DLD1 (cell line): ENCODE measurements around the gene ERBB4.

ENCODE experiments used
- in situ Hi-C: cut with HindIII; loops from 2 replicates; pipeline ENCODE4 v1.10.0; 2017; ENCODE audit warnings: low sequenced_read_pairs

The ERBB4 gene

DNA sequence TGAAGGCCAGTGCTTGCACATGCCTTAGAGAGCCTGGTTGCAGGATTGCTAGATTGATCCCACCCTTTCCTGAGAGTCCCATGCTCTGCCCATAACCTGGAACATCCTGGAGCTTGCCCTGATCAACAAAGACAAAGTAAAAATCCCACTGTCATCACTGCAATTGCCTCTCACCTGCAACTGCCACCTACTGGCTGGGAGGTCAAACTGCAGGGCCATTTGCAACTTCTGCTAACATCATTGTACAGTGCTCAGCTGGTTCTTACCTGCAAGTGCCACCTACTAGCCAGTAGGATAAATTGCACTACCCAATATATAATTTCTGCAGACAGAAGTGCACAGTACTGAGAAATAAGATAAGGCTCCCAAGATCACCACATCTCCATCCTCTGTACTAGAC lies 1034.7 kb downstream of the ERBB4 start:
- in situ Hi-C loops = no loop called here

DNA sequence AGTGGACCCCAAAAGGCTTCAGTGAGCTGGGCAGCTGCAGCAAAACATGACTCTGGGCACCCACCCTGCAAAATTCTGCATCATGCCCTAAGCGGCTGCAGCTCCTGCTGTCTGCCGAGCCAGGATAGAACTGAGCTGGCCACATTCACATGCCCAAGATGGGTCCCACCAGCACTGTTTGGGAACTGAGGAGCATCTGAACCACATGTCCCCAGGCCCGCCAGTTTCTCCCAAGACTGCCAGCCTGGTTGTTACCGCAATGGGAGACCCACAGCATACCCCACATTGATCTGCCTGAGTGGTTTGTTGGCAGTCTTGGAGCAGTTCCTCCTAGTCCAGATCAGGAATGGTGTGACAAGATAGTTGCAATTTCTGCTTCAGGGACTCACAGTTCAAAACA lies 1035.4 kb downstream of the ERBB4 start:
- in situ Hi-C loops = no loop called here

DNA sequence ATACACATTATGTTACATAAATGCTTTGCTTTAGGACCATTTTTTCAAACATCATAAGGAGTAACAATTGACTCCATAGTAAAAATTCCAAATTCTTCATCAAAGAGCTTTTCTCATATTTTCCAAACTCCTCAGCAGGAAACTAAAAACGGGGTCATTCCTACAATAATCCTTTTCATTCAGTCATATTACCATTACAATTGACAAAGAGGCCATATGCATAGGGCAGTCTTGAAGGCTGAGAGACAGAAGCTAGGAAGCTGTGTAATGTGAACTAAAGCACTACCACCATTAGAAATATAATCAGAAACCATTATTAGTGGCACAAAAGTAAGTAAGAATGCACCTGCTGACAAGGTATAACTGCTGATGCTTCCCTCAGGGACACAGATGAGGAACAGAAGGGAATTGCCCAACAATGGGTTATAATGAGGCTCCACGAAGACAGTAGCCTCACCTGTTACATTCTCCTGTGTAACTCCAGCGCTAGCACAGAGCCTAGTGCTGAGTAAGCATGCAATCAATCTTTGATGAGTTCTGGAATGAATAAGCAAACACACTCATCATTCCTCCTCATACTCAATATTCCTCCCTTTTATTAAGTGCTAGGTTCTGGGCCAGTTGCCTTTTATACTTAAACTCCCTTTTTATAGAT lies 1039.9 kb downstream of the ERBB4 start:
- in situ Hi-C loops = no loop called here

DNA sequence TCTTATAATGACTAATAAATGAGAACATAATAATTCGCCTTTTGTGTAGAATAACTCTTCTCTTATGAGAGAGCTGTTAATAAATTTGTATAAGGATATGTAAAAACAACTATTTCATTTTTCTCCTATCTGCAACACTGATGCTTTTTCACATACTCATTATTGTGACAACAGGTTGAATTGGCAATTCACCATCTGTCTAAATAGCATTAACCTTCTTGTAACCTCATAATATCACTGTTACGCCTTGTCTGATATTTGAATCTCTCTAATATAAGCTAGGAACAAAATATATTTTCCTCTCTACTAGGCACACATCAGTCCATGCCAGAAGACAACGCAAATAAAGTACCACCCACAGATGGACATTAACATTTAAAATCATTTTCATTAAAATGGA lies 1043.3 kb downstream of the ERBB4 start:
- in situ Hi-C loops = no loop called here

DNA sequence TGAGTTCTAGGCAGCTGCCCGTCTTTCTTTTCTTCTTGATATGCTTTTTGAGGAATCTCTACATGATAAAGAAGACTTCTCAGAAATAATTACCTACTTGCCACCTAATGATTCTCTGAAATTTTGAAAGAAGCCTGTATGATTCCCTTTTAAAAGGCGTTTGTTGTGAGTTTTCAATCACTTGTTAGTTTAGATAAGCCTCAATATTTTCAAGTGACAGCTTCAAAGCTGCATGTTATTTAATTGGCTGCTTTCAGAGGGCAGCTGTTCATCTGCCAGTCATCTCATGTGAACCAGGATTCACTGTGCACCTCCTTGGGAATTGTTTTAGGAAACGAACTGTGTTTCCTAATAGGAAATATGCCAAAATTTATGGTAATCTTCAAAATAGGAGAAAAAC lies 1044.1 kb downstream of the ERBB4 start:
- in situ Hi-C loops = no loop called here

DNA sequence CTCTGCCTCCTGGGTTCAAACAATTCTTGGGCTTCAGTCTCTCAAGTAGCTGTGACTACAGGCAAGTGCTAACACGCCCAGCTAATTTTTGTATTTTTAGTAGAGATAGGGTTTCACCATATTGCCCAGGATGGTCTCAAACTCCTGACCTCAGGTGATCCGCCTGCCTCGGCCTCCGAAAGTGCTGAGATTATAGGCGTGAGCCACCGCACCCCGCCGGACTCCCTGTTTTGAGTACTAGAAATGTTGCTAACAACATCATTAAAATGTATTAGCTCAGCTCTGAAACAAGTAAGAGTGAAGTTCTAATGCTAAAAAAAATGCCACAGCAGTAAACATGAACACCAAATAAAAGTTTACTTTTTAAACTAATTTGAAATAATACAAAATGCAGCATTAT lies 1044.5 kb downstream of the ERBB4 start:
- in situ Hi-C loops = no loop called here

DNA sequence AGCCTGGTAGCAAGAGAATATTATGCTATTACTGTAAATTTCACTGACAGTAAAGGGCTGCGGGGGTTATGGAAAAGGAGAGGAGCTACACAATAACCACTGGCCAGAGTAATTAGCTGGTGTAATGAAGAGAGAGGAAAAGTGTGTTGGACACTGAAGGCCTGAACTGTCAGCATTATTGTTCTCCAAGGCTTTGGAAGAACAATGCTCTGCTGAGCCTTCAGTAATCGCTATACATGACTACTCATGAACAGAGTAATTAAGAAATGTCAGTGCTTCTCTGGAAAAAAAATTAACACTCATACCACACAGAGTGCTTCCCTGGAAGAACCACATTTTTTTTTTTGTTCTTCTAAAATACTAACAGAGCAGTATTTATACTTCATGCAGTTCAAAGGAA lies 1050.9 kb downstream of the ERBB4 start:
- in situ Hi-C loops = no loop called here

DNA sequence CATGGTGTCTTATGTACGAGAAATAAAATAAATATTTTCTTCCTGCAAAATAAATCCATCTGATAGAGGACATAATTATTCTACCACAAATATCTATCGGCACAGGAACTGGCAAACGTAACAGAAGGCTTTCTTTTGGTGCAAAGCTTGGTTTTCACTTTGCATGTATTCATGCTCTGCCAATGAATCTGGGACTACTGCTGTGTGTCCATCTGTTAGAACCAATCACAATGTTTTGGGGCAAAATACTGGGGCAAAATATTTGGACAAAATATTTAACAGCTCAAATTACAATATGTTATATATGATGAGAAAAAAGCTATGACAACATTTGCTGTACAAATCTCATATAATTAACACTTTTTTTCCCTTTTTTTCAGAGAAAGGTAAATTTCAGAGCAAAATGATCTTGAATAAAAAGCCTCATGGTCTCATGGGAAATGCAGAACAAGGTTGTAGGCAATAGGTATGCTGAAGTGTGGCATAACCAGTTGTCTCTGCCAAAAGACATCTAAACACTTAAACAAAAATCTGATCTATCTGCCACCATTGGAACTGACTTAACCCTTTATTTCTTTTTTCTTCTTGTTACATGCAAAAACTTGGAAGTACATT lies 1059.0 kb downstream of the ERBB4 start:
- in situ Hi-C loops = no loop called here

DNA sequence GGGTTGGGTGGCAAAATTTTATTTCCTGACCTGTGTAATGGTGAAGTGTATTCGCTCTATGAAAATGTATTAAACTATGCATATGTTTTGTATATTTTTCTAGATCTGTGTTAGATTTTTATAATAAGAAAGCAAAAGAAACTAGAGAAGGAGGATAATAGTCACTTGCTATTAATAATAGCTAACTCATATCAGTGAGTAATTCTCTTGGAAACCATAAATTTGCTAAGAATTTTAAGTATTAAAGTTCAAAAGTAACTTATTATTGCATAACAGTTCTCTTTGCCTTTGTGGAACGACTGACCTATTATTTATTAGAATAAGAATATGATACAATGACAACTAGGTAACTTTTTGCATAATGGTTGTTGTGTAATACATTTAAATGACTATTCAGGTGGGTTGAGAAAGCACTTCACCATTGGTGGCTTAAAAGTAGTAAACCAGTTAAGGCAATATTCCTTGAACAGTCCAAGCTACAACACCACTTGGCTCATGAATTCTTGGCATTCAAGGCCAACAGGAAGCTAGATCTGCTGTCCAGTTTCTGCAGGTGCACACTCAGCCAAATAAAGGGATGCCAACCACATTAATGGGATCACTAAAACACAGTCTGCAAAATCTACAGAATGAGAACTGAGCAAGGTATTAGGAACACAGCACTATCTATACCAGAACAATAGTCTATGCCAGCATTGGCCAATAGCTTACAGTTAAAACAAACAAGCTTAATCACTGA lies 1060.9 kb downstream of the ERBB4 start:
- in situ Hi-C loops = no loop called here

DNA sequence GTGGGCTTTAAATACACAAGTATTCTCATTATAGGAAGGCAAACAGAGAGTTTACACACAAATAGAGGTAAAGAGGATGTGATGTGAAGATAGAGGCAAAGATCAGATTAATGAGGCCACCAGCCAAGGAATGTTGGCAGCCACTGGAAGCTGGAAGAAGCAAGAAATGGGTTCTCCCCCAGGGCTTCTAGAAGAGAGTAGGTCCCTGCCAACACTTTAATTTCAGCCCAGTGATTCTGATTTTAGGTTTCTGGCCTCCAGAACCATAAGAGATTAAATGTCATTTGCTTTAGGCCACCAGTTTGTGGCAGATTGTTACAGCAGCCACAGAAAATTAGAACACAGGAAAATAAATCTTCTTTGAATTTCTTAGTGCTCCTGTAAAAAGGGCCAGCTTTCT lies 1065.5 kb downstream of the ERBB4 start:
- in situ Hi-C loops = no loop called here

DNA sequence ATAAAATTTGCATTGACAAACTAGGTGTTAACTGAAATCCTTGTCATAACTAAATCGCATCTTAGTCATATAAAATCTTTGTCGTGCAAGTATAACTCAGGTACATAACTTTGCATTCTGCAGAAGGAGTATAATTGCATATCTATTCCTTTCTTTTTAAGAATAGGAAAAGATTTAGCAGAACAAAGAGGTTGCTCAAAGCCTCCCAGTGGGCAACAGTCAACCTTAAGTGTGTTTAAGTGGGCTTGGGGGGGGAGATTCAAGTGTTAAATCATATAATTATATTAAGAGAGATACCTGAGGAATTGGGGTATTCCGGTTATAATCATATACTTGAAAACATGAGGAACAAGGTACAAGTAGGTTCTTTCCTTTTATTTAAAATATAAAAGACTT lies 1068.9 kb downstream of the ERBB4 start:
- in situ Hi-C loops = no loop called here

DNA sequence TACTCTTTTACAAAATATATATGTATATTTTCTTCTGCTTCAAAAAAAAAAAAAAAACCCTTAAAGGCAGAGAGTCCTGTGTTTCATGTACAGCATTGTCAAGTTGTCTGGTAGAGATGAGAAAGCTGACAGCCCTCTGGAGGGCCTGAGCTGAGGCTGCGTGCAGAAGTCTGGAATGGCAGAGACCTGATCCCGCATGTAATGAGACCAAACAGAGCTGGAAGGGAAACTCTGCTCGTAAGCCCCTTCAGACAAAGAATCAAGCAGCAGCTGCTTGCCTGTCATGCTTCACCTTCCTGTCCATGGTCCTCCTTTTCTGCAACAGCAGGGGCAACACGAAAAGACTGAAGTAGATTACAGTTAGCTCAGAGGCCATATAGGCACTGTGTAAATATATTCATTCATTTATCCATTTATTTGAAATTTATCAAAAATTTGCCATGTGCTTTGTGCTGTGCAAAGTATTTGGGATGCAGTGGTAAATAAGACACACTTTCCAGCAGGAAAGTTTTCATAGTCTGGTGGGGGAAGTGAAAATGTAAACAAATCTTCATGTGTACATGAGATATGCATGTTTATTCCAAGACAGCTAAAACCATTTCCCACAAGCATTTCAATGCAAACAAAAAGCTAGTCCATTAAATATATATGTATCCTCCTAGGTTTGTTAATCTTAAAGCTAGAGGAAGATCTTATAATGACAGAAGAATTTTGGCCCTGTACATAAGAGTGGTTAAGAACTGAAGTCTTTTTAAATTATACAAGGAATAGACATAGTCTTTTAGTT lies 1069.5 kb downstream of the ERBB4 start:
- in situ Hi-C loops = no loop called here

DNA sequence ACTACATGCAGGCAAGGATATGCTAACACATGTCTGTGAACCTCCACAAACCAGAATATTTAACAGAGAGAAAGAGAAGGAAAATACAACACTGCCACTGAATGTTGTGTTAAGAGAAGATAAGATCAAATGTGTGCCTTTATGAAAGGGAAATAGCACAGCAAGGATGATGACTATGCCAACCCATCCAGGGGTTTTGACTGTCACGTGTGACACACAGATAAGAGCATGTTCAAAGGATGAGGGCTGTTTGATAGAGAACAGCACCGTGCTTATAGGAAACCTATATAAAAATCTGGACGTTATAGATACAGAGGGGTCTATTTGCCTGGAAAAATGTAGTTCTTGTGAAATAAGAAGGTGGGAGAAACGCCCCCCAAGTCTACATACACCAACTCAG lies 1070.4 kb downstream of the ERBB4 start:
- in situ Hi-C loops = no loop called here

DNA sequence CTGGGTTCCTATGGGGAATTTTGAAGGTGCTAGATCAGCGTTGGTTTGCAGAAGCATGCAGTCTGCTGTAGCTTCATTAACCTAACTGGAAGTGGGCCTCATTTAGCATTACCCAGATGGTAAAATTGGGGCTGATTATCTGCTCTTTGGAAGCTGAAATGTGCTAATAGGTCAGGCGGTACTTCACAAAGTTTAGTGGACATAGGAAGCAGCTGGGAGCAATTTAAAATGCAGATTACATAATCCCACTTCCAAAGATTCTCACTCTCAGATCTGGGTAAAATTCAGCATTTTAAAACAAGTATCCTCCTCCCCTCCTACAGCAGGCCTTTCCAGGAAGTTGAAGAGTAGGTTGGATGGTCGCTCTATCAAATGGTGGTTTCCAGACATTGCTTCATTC lies 1075.2 kb downstream of the ERBB4 start:
- in situ Hi-C loops = no loop called here

DNA sequence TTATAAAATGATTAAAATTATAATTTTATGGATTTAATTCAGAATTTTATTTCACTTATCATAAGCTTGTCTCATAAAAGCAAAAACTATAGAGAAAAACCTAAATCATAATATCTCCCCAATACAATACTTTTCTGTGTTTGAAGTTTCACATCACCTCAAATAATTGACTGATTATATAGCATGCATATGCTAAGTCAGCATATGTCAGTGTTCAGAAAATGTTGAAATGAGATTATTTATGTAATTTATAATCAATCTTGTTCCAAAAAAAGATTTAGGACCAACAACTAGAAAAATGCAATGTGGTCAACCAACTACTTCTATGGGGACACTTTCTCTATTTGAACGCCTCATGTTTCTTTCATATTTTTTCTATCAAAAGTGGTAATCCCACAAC lies 1079.6 kb downstream of the ERBB4 start:
- in situ Hi-C loops = no loop called here

DNA sequence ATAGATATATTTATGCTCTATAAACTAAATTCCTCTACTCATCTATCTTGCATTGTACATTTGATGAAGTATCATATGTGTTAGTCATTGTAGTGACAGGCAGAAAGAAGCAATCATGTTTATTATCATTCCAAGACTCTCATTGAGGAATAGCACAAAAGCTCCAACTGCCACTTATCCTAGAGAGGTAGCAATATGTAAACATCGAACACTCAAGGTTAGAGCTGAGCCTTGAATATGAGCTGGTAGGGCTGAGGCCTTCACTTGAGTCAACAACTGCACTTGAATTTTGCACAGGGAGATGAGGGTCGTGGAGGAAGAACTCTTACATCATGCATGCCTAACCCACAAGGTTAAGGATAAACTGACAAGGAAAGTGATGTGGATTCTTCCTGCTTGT lies 1081.3 kb downstream of the ERBB4 start:
- in situ Hi-C loops = no loop called here

DNA sequence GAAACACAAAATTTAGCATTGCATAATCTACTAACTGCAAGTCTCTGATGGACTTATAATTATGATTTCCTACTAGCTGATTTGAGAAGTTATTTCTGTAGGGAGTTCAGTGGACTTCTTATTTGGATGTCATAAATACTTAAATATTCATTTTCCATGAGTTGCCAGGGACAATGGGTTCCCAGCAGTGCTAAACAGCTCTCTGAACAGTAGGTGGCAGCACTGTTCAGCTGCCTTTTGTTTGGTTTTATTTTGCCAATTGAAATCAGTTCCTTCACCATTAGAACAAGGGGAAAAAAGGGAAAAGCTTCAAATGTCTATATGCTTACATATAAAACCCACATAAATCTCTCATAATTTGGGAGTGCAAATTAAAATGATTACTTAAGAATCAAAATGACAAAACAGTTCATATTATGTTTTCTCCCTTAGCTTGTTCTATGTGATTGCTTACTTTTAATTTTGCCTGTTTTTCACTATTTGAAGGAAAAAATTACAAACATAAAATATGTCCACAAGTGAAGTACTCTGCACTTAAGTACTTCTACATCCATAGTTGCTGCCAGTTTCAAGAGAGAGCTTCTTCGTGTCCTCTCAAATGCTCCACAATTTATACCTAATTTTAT lies 1083.3 kb downstream of the ERBB4 start:
- in situ Hi-C loops = no loop called here

DNA sequence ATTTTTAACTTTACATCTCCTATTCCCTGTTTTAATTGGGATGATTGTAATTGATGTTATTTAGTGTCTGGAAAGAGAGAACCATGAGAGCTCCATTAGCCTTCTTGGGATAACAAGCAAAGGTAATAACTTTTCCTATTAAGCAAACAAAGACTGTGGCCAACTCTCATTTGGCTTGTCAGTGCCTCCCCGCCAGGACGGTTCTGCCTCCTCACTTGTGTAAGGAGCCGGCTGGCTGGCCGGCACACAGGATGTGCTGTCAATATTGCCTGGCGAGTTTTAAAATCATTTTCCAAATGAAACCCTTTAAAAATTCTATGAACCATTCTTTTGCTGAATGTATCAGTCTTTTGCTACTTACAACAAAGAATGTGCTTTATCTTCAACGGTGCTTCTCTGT lies 1083.9 kb downstream of the ERBB4 start:
- in situ Hi-C loops = no loop called here

DNA sequence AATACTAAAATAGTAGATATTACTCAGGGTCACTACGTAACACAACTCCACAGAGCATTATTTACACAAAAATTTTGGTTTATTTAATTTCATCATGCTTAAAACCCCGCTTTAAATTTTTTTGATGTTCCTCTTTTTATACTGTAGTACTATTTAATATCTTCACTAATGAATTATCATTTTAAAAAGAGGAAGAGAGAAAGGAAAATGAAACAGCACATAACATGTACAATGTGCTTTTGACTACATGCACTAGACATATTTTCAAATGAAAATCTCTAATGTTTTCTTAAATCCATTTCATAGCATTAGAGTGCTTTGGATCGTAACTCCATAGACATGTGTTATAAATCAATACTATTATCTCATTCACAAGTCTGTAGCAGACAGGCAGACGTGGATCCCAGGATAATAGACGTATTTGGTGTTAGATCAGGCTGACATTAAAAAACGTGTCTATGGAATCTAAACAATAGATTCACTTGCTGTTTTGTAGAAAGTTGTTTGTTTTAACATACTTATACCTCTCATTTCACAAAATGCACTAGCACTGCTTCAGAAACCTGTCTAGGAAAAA lies 1085.2 kb downstream of the ERBB4 start:
- in situ Hi-C loops = no loop called here

DNA sequence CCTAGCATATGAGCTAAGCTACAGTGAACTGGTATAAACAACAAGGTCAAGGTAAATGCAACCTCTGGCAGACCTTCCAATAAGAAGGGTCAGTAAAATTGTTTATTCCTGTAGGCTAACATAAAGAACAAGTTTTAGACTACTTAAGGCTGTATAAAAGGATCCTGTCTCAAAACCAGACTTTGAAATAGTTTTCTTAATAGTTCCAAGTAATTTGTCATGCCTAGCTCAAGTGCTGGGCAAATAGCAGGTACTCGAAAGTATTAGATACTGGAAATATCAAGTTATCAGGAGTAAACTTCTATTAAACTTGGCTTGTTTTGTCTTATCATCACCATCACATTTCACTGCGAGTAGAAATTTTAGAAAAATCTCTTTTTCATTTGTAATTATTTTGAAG lies 1087.0 kb downstream of the ERBB4 start:
- in situ Hi-C loops = no loop called here

DNA sequence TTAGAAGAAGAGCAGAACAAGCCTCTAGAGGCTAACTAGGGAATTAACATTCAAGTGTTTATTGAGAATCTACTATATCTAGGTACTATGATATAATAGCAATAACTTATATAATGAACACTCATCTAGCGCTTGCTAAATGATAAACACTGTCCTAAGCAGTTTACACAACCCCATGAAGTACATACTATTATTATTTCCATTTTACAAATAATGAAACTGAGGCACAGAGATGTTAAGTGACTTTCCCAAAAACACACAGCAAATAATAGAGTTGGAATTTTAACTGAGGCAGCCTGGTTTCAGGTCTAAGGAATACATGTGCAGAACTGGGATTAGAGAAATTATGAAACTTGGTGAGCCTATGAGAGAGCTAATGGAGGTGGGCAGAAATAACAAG lies 1088.8 kb downstream of the ERBB4 start:
- in situ Hi-C loops = no loop called here
